K562 (cell line): ENCODE measurements around the gene LEPR. TPM values are rescaled to one million over a fixed set of nuclear protein-coding genes. Genes with fewer than 3 reads are reported as not detected.

Source experiments
- ASH1L ChIP-seq: fragments of 450-650 bp; IDR thresholded peaks from 2 replicates; pipeline ENCODE4 v1.6.1; 2018; ENCODE audit warnings: borderline replicate concordance, mild to moderate bottlenecking, low read depth; ENCODE audit not compliant: partially characterized antibody
- CHD2 ChIP-seq: IDR thresholded peaks from 2 replicates; pipeline ENCODE4 v1.6.1; 2011; ENCODE audit warnings: low read depth, low read length
- CXXC5 ChIP-seq: fragments of 250-450 bp; sonication (Bioruptor Pico); IDR thresholded peaks from 2 replicates; pipeline ENCODE4 v1.8.0; 2022; ENCODE audit warnings: inconsistent platforms, mild to moderate bottlenecking, moderate library complexity
- FOSL1 ChIP-seq: fragments of 200-800 bp; sonication (Bioruptor generic); conservative IDR thresholded peaks from 2 replicates; pipeline ENCODE4 v1.6.1; 2016; ENCODE audit warnings: missing genetic modification characterization, missing compliant biosample characterization
- MTA3 ChIP-seq: fragments of 450-650 bp; formaldehyde crosslinking; IDR thresholded peaks from 2 replicates; pipeline ENCODE4 v1.6.1; 2017; ENCODE audit warnings: mild to moderate bottlenecking, borderline replicate concordance
- NR2C2 ChIP-seq, 2 experiments: fragments of 200-800 bp in 1 of 2; sonication (Bioruptor generic) in 1 of 2; sonication (generic) in 1 of 2; formaldehyde crosslinking in 1 of 2; IDR thresholded peaks; 2 replicates each; pipeline versions ENCODE4 v1.6.1 to v1.8.0; 2016 to 2022; ENCODE audit warnings: mild to moderate bottlenecking in 1 of 2, missing compliant biosample characterization in 1 of 2, missing genetic modification characterization in 1 of 2, missing genetic modification reagents in 1 of 2
- POLR2A ChIP-seq: fragments of 450-650 bp; conservative IDR thresholded peaks from 2 replicates; pipeline ENCODE4 v1.6.1; 2016
- POLR2H ChIP-seq: IDR thresholded peaks from 2 replicates; pipeline ENCODE4 v1.6.1; 2016; ENCODE audit warnings: missing genetic modification characterization, low read depth, mild to moderate bottlenecking, control low read depth, missing compliant biosample characterization, moderate library complexity
- RBM25 ChIP-seq: fragments of 200-400 bp; formaldehyde crosslinking; IDR thresholded peaks from 2 replicates; pipeline ENCODE4 v1.6.1; 2018; ENCODE audit warnings: low read length, low read depth, moderate library complexity; ENCODE audit not compliant: severe bottlenecking
- SREBF1 ChIP-seq: fragments of 150-350 bp; IDR thresholded peaks from 2 replicates; pipeline ENCODE4 v1.6.1; 2014; ENCODE audit warnings: antibody characterized with exemption, low read depth, low read length, borderline replicate concordance
- SUPT5H ChIP-seq: fragments of 450-650 bp; IDR thresholded peaks from 2 replicates; pipeline ENCODE4 v1.6.1; 2016
- TAF15 ChIP-seq: fragments of 200-400 bp; formaldehyde crosslinking; IDR thresholded peaks from 2 replicates; pipeline ENCODE4 v1.6.1; 2017; ENCODE audit warnings: mild to moderate bottlenecking, low read depth, low read length, moderate library complexity
- TOE1 ChIP-seq, 2 experiments: fragments of 450-650 bp in 1 of 2; sonication (generic) in 1 of 2; formaldehyde crosslinking in 1 of 2; IDR thresholded peaks; 2 replicates each; pipeline versions ENCODE4 v1.7.1 to v1.8.0; 2016 to 2022; ENCODE audit warnings: borderline replicate concordance in 2 of 2, mild to moderate bottlenecking in 2 of 2, antibody characterized with exemption in 1 of 2, inconsistent platforms in 1 of 2, low read depth in 1 of 2, missing genetic modification reagents in 1 of 2, moderate library complexity in 1 of 2
- ZC3H4 ChIP-seq: sonication (generic); formaldehyde crosslinking; IDR thresholded peaks from 2 replicates; pipeline ENCODE4 v1.9.0; 2021; ENCODE audit warnings: missing genetic modification reagents, borderline replicate concordance
- ZFX ChIP-seq: sonication (generic); formaldehyde crosslinking; IDR thresholded peaks from 2 replicates; pipeline ENCODE4 v1.8.0; 2022; ENCODE audit warnings: mild to moderate bottlenecking, missing genetic modification reagents, moderate library complexity
- ZKSCAN3 ChIP-seq: fragments of 250-450 bp; sonication (Bioruptor Pico); IDR thresholded peaks from 2 replicates; pipeline ENCODE4 v1.4.0; 2020
- ZNF24 ChIP-seq: fragments of 450-650 bp; IDR thresholded peaks from 2 replicates; pipeline ENCODE4 v1.6.1; 2016
- ZNF444 ChIP-seq: fragments of 250-450 bp; sonication (Bioruptor Pico); IDR thresholded peaks from 2 replicates; pipeline ENCODE4 v1.4.0; 2020; ENCODE audit warnings: mild to moderate bottlenecking, moderate library complexity
- polyA plus RNA-seq, 8 experiments: library from polyadenylated mRNA; depleted of rRNA in 4 of 8; stranded (reverse) in 5 of 8; unstranded in 3 of 8; fragments of >200 nt; fragmentation: Nextera tagmentation in 2 of 8; fragmentation: Illumina TruSeq in 1 of 8; extraction: Ambion mirVana in 2 of 8; extraction: Trizol in 1 of 8; gene quantifications; 2 replicates each; pipeline versions ENCODE4 v1.2.1 to v1.2.3, GENCODE V29; 2011 to 2014; ENCODE audit warnings: inconsistent platforms in 1 of 8, missing spikeins in 1 of 8
- total RNA-seq, 7 experiments: library from RNA; depleted of rRNA in 6 of 7; stranded (reverse); fragments of >200 nt in 6 of 7; fragmentation: Illumina TruSeq in 2 of 7; extraction: Trizol in 2 of 7; gene quantifications; 2 replicates each; pipeline versions ENCODE4 v1.2.1 to v1.2.3, GENCODE V29; 2011 to 2021; ENCODE audit warnings: low replicate concordance in 1 of 7
- TF ChIP-seq, protein P1 (sequence below), 3 experiments: fragments of 200-800 bp in 1 of 3; fragments of 250-450 bp in 1 of 3; fragments of 450-650 bp in 1 of 3; sonication (Bioruptor Pico) in 1 of 3; sonication (Bioruptor generic) in 1 of 3; formaldehyde crosslinking in 1 of 3; IDR thresholded peaks; 2 replicates each; pipeline versions ENCODE4 v1.6.1 to v1.8.0; 2016 to 2022; ENCODE audit warnings: mild to moderate bottlenecking in 2 of 3, missing genetic modification characterization in 2 of 3, missing compliant biosample characterization in 1 of 3, moderate library complexity in 1 of 3
- TF ChIP-seq, protein P2 (sequence below): fragments of 450-650 bp; formaldehyde crosslinking; IDR thresholded peaks from 2 replicates; pipeline ENCODE4 v1.4.0; 2020; ENCODE audit warnings: mild to moderate bottlenecking, moderate library complexity
- TF ChIP-seq, protein P3 (sequence below): fragments of 250-450 bp; sonication (Bioruptor Pico); IDR thresholded peaks from 2 replicates; pipeline ENCODE4 v1.5.0; 2021

Gene LEPR
- total and polyA plus RNA-seq, 9 of the 15 experiments (the other 6 are each of a cell fraction or from before 2014, with no cell fraction given), result 12.2 to 111 (median 43.1) TPM

DNA sequence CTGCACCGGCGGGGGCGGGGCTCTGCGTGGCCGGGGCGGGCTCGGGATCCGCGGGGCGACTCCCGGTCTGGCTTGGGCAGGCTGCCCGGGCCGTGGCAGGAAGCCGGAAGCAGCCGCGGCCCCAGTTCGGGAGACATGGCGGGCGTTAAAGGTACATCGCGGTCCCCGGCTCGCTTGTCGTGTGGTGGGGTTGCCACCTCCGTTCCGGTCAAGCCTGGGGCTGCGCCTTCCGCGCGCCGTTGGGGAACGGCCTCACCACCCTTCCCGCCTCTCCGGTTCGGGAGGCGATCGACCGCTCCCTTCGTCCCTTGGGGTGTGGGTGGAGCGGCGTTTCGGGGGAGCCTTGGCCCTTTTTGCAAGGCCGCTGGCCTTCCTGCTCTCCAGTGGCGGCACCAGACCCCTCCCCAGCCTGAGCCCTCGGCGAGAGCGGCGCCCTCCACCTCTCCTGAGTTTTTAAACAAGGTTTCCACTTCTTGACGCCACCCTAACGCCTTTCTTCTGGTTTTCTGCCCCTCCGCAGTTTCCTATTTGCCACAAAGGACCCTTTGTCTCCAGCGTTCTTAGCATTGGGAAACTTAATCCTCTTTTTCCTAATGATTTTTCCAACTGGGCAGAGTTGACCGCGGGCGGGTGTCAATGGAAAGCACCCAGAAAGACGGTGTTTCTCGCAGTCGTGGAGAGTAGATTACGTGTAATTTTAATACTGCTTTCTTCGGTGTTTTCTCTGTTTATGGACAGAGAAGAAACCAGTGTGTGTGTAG lies at the start of gene LEPR, which contains the start of gene LEPROT (continued):
- TF ChIP-seq CXXC5 (peak; percentile 70), ASH1L (no peak), TAF15 (no peak), SREBF1 (no peak), MTA3 (peak; percentile 73; the same call in 1 of the 2 replicates), TOE1 (IDR thresholded peaks at IDR 0.05; ENCODE audit: borderline replicate concordance) (peak; percentile 66), TOE1 (CRISPR knock-in tag; IDR thresholded peaks at IDR 0.05; ENCODE audit: borderline replicate concordance, low read depth) (peak; percentile 16; the same call in 1 of the 2 replicates), ZKSCAN3 (no peak), FOSL1 (tag) (peak; percentile 56; the same call in 1 of the 2 replicates), POLR2A (peak; percentile 86), ZNF24 (peak; percentile 15; the same call in 1 of the 2 replicates), POLR2H (peak; percentile 55), ZC3H4 (CRISPR knock-in tag) (no peak; the same call in 1 of the 2 replicates), CHD2 (0 out of 2 replicates have a peak, but pooled peaks have one; percentile 8), NR2C2 (CRISPR knock-in tag; IDR thresholded peaks at IDR 0.05) (0 out of 2 replicates have a peak, but pooled peaks have one; percentile 16), NR2C2 (tag; IDR thresholded peaks at IDR 0.05) (no peak), ZNF444 (CRISPR knock-in tag) (no peak), RBM25 (no peak), ZFX (peak; percentile 94), SUPT5H (peak; percentile 87)
- TF ChIP-seq, protein P1, sequence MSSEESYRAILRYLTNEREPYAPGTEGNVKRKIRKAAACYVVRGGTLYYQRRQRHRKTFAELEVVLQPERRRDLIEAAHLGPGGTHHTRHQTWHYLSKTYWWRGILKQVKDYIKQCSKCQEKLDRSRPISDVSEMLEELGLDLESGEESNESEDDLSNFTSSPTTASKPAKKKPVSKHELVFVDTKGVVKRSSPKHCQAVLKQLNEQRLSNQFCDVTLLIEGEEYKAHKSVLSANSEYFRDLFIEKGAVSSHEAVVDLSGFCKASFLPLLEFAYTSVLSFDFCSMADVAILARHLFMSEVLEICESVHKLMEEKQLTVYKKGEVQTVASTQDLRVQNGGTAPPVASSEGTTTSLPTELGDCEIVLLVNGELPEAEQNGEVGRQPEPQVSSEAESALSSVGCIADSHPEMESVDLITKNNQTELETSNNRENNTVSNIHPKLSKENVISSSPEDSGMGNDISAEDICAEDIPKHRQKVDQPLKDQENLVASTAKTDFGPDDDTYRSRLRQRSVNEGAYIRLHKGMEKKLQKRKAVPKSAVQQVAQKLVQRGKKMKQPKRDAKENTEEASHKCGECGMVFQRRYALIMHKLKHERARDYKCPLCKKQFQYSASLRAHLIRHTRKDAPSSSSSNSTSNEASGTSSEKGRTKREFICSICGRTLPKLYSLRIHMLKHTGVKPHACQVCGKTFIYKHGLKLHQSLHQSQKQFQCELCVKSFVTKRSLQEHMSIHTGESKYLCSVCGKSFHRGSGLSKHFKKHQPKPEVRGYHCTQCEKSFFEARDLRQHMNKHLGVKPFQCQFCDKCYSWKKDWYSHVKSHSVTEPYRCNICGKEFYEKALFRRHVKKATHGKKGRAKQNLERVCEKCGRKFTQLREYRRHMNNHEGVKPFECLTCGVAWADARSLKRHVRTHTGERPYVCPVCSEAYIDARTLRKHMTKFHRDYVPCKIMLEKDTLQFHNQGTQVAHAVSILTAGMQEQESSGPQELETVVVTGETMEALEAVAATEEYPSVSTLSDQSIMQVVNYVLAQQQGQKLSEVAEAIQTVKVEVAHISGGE (CRISPR knock-in tag; IDR thresholded peaks at IDR 0.05), result peak in 2 of 3 experiments; percentile 71 to 94; a peak in 4 of 6 replicates
- TF ChIP-seq, protein P2, sequence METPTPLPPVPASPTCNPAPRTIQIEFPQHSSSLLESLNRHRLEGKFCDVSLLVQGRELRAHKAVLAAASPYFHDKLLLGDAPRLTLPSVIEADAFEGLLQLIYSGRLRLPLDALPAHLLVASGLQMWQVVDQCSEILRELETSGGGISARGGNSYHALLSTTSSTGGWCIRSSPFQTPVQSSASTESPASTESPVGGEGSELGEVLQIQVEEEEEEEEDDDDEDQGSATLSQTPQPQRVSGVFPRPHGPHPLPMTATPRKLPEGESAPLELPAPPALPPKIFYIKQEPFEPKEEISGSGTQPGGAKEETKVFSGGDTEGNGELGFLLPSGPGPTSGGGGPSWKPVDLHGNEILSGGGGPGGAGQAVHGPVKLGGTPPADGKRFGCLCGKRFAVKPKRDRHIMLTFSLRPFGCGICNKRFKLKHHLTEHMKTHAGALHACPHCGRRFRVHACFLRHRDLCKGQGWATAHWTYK (CRISPR knock-in tag), result peak; percentile 35; the same call in 1 of the 2 replicates
- TF ChIP-seq, protein P3, sequence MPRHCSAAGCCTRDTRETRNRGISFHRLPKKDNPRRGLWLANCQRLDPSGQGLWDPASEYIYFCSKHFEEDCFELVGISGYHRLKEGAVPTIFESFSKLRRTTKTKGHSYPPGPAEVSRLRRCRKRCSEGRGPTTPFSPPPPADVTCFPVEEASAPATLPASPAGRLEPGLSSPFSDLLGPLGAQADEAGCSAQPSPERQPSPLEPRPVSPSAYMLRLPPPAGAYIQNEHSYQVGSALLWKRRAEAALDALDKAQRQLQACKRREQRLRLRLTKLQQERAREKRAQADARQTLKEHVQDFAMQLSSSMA, result no peak
